HG02610 (cell line): ENCODE measurements around the gene GPR61.

Experiments used
- ATAC-seq: cut with Tn5 transposase; IDR thresholded peaks from one replicate; pipeline ENCODE4 v1.9.1; 2021; ENCODE audit warnings: mild to moderate bottlenecking, moderate library complexity; ENCODE audit not compliant: unreplicated experiment

Gene GPR61

GRCh38 chr1:109508873-109509175, 30.8 kb upstream of the GPR61 start:
- ATAC-seq, result no peak

DNA sequence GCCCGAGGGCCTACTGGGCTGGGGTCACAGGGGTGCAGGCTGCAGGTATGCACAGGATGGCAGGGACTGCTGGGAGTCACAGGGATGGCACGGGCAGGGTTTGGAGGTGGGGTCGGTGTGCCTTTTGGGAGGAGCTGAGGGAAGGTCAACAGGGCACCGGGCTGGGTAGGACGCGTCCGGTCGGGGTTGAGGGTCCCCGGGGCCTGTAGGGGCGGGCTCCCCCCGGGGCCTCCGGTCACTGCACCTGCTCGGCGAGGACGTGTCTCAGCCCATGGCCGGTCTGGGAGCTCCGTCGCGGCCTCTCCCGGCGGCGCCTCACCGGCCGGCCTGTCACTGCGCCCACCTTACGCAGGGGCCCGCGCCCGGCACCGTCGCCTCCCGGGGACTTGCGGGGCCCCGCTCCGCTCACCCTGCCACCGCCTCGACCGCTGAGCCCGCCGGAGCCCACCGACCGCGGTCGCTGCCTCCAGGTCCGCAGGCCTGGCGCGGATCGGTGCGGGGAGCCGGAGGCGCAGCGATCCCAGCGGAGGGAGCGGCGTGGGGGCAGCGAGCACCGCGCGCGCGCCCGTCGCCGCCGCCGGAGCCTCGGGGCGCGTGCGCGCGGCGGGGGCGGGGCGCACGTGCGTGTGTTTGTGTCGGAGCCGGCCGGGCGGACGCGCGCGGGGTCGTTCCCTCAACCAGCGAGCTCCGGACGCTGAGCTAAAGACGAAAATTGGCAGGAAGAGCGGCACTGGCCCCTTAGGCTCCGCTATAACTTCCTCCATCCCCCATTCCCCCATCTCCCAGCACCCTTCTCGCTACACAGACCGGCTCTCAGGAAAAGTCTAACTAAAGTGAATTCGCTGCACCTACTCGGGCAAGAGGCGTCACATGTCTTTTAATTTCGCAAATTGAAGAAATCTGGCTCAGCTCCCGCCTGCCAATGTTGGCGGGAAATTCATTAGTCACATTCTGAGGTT, 30.2 kb upstream of the GPR61 start, which contains the start of gene AMIGO1:
Gene AMIGO1 (minus strand): TSS at position 552 of the 959 bp plus-strand sequence. CDS start 815 bp downstream, outside the sequence.
- ATAC-seq, result peak; percentile 37

DNA sequence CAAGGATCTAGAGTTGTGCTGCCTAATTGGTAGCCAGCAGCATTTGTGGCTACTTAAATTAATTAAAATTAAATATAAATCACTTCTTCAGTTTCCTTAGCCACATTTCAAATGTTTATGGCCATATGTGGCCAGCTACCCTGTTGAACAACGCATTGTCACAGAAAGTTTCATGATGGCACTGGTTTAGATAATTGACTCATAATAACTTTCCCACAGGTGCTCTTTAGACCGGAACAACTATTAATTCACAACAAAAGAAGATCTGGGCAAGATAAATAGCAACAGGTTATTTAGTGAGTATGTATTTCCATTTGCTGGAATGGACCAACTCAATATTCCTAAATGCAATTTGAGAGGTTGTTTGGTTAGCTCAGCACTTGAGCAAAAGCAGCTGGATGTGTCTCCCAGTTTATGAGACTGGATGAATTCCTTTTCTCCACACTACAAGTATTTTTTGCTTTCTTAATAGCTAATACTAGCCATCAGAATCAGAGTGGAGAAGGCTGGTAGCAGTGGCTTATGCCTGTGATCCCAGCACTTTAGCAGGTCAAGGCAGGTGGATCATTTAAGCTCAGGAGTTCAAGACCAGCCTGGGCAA, 26.5 kb upstream of the GPR61 start:
- ATAC-seq, result no peak

GRCh38 chr1:109514846-109515245, 24.8 kb upstream of the GPR61 start:
- no peak for ATAC-seq

- no peak for ATAC-seq
Measured at GRCh38 chr1:109516872-109517271, 22.8 kb upstream of the GPR61 start.

GRCh38 chr1:109517337-109517736, 22.3 kb upstream of the GPR61 start:
- ATAC-seq, result no peak

DNA sequence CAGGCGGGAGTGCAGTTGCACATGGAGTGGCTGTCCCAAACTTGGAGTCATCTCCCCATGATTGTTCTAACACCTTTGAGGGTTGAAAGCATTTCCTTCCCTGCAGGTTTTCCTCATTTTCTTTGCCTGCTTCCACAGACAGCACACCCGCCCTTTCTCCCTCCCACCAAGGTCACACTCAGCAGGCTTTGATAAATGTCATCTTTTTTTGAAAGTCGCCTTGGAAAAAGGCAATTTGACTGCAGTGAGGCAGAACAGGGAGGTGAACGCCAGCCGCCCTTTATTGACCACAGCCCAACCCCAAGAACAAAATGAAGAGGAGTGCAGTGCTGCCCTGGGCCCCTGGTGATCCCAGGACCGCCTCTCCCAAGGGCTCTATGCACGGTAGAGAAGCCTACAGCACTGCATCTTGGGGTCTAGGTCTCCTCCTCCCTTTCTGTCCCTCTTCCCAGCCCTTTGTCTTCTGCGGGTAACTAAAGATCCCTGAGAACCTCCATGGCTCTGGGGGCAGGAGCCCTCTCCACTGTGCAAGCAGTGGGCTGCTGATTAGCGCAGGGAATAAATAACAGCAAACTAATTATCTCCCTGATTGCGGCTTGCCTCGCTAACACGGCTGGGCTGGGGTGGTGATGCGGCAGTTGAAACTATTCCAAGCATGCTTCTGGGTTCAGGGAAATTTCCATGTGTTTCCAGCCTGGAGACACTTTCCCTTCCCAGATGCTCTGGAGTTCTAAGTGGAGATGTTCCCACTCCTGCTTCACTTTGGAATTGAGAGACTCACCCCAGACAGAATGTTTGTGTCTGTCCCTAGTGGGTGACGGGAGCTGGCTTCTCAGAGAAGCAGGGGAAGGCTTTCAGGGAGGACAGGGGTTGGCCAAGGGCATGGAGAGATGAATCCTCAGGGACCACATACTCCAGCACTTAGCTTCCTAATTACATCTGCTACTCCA, 18.4 kb upstream of the GPR61 start:
- no peak for ATAC-seq

- ATAC-seq, result no peak
Measured at GRCh38 chr1:109522026-109522425, 17.6 kb upstream of the GPR61 start.

- no peak for ATAC-seq
Measured at GRCh38 chr1:109523706-109524105, 16.0 kb upstream of the GPR61 start.

- peak; percentile 76 for ATAC-seq
Measured at GRCh38 chr1:109527098-109527811, 12.4 kb upstream of the GPR61 start.

DNA sequence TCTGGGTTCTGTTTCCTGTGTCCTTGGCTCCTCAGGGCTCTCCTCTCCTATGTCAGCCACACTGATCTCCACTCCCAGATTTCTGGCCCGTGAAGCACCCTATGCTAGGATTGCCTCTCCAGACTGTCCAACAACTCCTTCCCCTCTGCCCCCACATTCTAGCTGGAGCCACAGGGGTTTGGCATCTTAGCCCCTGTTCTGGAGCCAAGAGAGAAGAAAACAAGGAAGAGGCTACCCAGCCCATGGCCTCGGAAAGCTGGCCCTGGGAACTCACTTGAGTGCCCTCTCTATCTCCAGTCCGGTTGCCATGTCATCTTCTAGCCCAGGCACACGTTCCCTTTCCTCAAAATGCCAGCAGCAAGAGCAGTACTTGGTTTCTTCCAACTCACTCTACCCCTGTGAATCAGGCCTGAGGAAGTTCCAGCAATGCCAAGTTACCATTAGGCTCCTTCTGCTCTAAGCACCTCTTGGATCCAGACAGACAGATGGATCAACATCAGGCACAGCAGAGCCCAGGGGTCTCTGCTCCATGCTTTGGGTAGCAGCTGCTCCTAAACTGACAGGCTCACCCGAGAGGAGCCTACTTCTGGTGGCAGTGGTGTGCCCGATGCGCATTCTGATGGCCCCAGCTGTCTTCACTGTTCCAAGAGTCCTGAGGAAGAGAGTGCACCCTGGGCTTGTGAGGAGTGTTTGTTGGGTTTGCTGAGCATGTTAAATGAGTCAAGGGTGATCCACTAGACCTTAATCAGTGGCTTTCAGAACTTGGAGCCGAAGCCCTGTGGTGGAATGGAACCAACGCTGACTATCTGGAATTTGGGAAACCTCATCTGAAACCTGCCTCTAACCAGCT, 11.6 kb upstream of the GPR61 start:
- no peak for ATAC-seq

GRCh38 chr1:109528712-109529111, 11.0 kb upstream of the GPR61 start:
- no peak for ATAC-seq

DNA sequence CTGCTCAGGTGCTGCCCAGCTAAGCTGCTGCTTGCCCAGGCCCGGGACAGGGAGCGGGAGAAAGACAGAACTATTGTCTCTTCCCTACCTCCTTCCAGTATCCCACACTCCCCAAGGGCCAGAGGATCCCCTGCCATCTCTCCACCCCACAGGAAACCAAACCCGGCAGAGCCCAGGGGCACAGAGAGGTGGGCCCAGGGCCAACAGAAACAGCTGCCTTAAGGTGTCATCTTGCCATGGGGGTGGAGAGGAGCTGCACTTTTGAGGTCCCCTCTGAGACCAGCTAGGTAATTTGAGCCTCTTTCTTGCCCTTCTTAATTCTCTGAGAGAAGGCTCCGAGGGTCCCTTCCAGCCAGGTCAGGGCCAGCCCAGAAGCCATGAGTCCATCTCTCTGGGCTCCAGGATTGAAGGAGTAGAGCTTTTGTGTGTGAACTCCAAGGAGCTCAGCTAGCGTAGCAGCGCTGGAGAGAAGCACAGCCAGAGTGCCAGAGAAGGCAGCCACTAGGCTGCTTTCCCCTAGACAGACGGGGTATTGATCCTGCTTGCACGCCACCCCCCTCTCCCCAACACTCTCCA, 9.7 kb upstream of the GPR61 start:
- ATAC-seq, result no peak

DNA sequence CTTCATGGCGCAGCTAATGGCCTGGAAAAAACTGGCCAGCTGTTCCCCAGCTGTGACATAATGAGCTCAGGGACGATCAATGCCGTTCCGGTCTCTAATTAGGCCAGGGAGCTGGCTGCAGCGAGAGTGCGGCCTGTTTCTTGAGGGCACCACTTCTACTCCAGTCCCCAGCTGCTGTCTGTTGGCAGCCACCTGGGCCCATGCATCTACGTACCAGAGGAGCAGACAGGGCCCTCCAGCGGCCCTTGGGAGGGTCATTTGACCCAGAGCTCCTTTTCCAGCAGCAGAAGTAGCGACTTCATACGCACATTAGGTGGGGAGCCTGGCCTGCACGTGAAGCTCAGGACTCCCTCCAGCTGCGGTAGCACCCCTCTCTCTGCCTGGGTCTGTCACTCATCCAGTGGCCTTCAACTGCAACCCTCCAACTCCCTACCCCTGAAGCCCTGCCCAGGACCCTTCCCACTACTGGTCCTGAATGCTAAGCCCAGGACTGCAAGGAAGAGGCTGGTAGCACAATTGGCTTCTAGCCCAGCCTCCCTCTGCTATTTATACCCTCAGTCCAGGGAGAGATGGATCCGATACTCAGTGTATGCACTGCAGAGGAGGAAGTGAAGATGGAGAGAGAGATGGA, 9.1 kb upstream of the GPR61 start:
- no peak for ATAC-seq

- ATAC-seq, result no peak
Measured at GRCh38 chr1:109531380-109531779, 8.3 kb upstream of the GPR61 start.

GRCh38 chr1:109531826-109532364, 7.8 kb upstream of the GPR61 start:
- ATAC-seq, result no peak

- ATAC-seq, result peak; percentile 69
Measured at GRCh38 chr1:109532365-109533136, 7.1 kb upstream of the GPR61 start.
